Measurements from ENCODE around the gene NOL6.

- no peak for TF ChIP-seq CTCF (IDR thresholded peaks at IDR 0.05 in 2 of 3, conservative IDR thresholded peaks at IDR 0.05 in 1 of 3; ENCODE audit: borderline replicate concordance in 1 of 3, insufficient read depth in 1 of 3, low read depth in 2 of 3, low read length in 2 of 3)
- no peak for TF ChIP-seq POLR2AphosphoS5 (IDR thresholded peaks at IDR 0.05; ENCODE audit: low read depth, low read length)
- TF ChIP-seq CEBPB (IDR thresholded peaks at IDR 0.05; ENCODE audit: low read depth), result no peak
- no peak for TF ChIP-seq POLR2A (IDR thresholded peaks at IDR 0.05; ENCODE audit: borderline replicate concordance, extremely low read depth, insufficient read depth, insufficient read length)
- no peak for TF ChIP-seq EZH2 (IDR thresholded peaks at IDR 0.05)
- TF ChIP-seq REST (IDR thresholded peaks at IDR 0.05; ENCODE audit: low read depth), result no peak
- no peak for TF ChIP-seq EZH2phosphoT487 (IDR thresholded peaks at IDR 0.05; ENCODE audit: borderline replicate concordance)
- TF ChIP-seq ZBTB33 (IDR thresholded peaks at IDR 0.05; ENCODE audit: extremely low read depth, insufficient replicate concordance, low read length), result no peak
- no peak for TF ChIP-seq ELF1 (IDR thresholded peaks at IDR 0.05; ENCODE audit: borderline replicate concordance, low read depth)
- no peak for TF ChIP-seq MAX (IDR thresholded peaks at IDR 0.05)
- no peak for TF ChIP-seq YY1 (IDR thresholded peaks at IDR 0.05; ENCODE audit: extremely low read depth, insufficient replicate concordance, low read depth, low read length)
- TF ChIP-seq TCF7L2 (IDR thresholded peaks at IDR 0.05; ENCODE audit: borderline replicate concordance, extremely low read depth, insufficient read depth, insufficient read length), result no peak
These were observed 7.8 kb downstream of the NOL6 start for GRCh38 chr9:33465596-33466564.

Measured in HCT116 (cell line).